Effector memory CD4-positive, alpha-beta T cell (primary cell): ENCODE data around the gene SCAP.

ENCODE experiments used
- DNase-seq, 3 donors: peaks; one replicate each; pipeline ENCODE4 v3.0.0-alpha.2; 2020
- H3K27ac ChIP-seq: 2 replicates; pipeline ENCODE4 v1.7.0; 2013; ENCODE audit warnings: mild to moderate bottlenecking, low read length, moderate library complexity; ENCODE audit not compliant: insufficient read depth, poor library complexity, severe bottlenecking
- H3K27me3 ChIP-seq: replicated peaks from 2 replicates; pipeline ENCODE4 v1.7.0; 2013; ENCODE audit warnings: mild to moderate bottlenecking, low read length; ENCODE audit not compliant: insufficient read depth, control insufficient read depth, poor library complexity, severe bottlenecking
- H3K36me3 ChIP-seq: 2 replicates; pipeline ENCODE4 v1.7.0; 2013; ENCODE audit warnings: mild to moderate bottlenecking, low read length, moderate library complexity; ENCODE audit not compliant: control insufficient read depth, insufficient read depth
- H3K4me1 ChIP-seq: 2 replicates; pipeline ENCODE4 v1.7.0; 2013; ENCODE audit warnings: low read length, mild to moderate bottlenecking; ENCODE audit not compliant: control insufficient read depth, insufficient read depth, poor library complexity, severe bottlenecking
- H3K4me3 ChIP-seq: 2 replicates; pipeline ENCODE4 v1.7.0; 2013; ENCODE audit warnings: low read length, low read depth, mild to moderate bottlenecking; ENCODE audit not compliant: insufficient read depth, poor library complexity, severe bottlenecking
- H3K9me3 ChIP-seq: 2 replicates; pipeline ENCODE4 v1.7.0; 2013; ENCODE audit warnings: mild to moderate bottlenecking, low read length, moderate library complexity; ENCODE audit not compliant: control insufficient read depth

Gene SCAP

GRCh38 chr3:47440131-47440530, 35.6 kb downstream of the SCAP start:
- peaks cover 38% of the 10 kb centered on the region for H3K36me3 ChIP-seq
- no peak overlapping the region for H3K27ac ChIP-seq
- no peaks in the 10 kb centered on the region for H3K9me3 ChIP-seq
- H3K4me1 ChIP-seq = no peaks in the 10 kb centered on the region
- no peaks in the 10 kb centered on the region for H3K27me3 ChIP-seq
- DNase-seq = no peak
- H3K4me3 ChIP-seq = no peak overlapping the region

DNA sequence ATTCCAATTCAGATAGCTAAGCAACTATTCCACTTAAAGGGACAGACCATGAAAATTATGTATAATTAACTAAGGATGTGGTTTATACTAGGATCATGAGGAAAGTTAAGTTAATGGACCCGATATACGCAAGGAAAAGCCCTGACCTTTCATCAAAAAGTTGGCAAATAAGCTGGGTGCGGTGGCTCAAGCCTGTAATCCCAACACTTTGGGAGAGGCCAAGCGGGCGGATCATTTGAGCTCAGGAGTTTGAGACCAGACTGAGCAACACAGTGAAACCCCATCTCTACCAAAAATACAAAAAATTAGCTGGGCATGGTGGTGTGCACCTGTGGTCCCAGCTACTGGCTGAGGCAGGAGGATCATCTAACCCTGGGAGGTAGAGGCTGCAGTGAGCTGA, 39.6 kb downstream of the SCAP start:
- Histone ChIP-seq H3K4me1 (no peaks in the 10 kb centered on the region), H3K9me3 (no peaks in the 10 kb centered on the region), H3K27ac (no peak overlapping the region), H3K36me3 (peaks cover 60% of the 10 kb centered on the region), H3K27me3 (no peaks in the 10 kb centered on the region), H3K4me3 (no peak overlapping the region)
- DNase-seq = no peak

- DNase-seq = no peak
- Histone ChIP-seq H3K9me3 (no peaks in the 10 kb centered on the region), H3K4me3 (no peak overlapping the region), H3K27ac (no peak overlapping the region), H3K4me1 (no peaks in the 10 kb centered on the region), H3K36me3 (peaks cover 55% of the 10 kb centered on the region), H3K27me3 (no peaks in the 10 kb centered on the region)
Measured at GRCh38 chr3:47434849-47435248, 40.9 kb downstream of the SCAP start.

GRCh38 chr3:47433796-47434195, 41.9 kb downstream of the SCAP start:
- Histone ChIP-seq H3K27ac (no peak overlapping the region), H3K36me3 (peaks cover 46% of the 10 kb centered on the region), H3K4me1 (no peaks in the 10 kb centered on the region), H3K27me3 (no peaks in the 10 kb centered on the region), H3K9me3 (no peaks in the 10 kb centered on the region), H3K4me3 (no peak overlapping the region)
- DNase-seq = no peak

- peaks cover 44% of the 10 kb centered on the region for H3K36me3 ChIP-seq
- no peaks in the 10 kb centered on the region for H3K9me3 ChIP-seq
- H3K27ac ChIP-seq = no peak overlapping the region
- no peaks in the 10 kb centered on the region for H3K27me3 ChIP-seq
- H3K4me3 ChIP-seq = no peak overlapping the region
- H3K4me1 ChIP-seq = no peaks in the 10 kb centered on the region
- DNase-seq = no peak
Measured at GRCh38 chr3:47432673-47433072, 43.1 kb downstream of the SCAP start.

DNA sequence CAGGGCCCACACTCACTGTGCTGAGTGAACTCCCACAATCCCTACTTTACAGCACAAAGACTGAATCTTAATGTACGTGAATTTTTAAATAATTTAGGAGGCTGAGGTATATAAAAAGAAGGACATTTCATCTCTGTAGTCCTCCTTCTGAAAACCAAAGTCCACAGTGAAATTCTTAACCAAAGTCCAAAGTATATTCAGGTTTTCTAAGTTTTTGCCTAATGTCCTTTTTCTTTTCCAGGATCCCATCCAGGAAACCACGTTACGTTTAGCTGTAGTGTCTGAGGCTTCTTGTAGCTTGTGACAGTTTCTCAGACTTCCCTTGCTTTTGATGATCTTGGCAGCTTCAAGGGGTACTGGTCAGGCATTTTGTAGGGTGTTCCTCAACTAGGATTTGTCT, 44.5 kb downstream of the SCAP start:
- H3K27ac ChIP-seq = no peak overlapping the region
- H3K36me3 ChIP-seq = peaks cover 53% of the 10 kb centered on the region
- H3K27me3 ChIP-seq = no peaks in the 10 kb centered on the region
- H3K9me3 ChIP-seq = no peaks in the 10 kb centered on the region
- no peaks in the 10 kb centered on the region for H3K4me1 ChIP-seq
- DNase-seq = no peak
- H3K4me3 ChIP-seq = no peak overlapping the region

GRCh38 chr3:47430606-47431005, 45.1 kb downstream of the SCAP start:
- H3K27ac ChIP-seq = no peak overlapping the region
- no peak overlapping the region for H3K4me3 ChIP-seq
- no peaks in the 10 kb centered on the region for H3K9me3 ChIP-seq
- H3K4me1 ChIP-seq = no peaks in the 10 kb centered on the region
- peaks cover 58% of the 10 kb centered on the region for H3K36me3 ChIP-seq
- DNase-seq = no peak
- no peaks in the 10 kb centered on the region for H3K27me3 ChIP-seq

GRCh38 chr3:47429476-47430270, 46.1 kb downstream of the SCAP start:
- H3K9me3 ChIP-seq = no peaks in the 10 kb centered on the region
- DNase-seq = no peak
- no peak overlapping the region for H3K27ac ChIP-seq
- H3K36me3 ChIP-seq = peaks cover 61% of the 10 kb centered on the region
- H3K27me3 ChIP-seq = no peaks in the 10 kb centered on the region
- H3K4me1 ChIP-seq = no peaks in the 10 kb centered on the region
- H3K4me3 ChIP-seq = no peak overlapping the region

DNA sequence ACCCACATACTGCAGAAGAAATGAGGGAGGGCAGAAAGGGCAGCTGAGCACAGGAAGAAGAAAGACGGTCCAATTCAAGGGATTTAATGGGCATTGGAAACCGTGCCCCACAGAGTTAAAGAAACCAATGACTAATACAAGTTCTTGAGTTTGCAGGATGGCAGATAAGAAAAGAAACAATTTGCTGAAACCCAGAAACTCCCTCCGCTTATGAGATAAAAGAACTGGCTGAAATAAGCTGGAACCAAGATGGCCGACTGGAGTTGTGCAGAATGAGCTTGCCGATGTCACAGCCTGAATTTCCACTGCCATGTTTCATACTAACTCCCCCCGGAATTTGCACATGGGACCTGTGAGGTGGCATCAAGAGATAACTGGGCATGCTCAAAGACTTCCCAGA, 47.1 kb downstream of the SCAP start:
- no peaks in the 10 kb centered on the region for H3K27me3 ChIP-seq
- H3K27ac ChIP-seq = no peak overlapping the region
- DNase-seq = no peak
- H3K4me1 ChIP-seq = no peaks in the 10 kb centered on the region
- peaks cover 55% of the 10 kb centered on the region for H3K36me3 ChIP-seq
- no peak overlapping the region for H3K4me3 ChIP-seq
- no peaks in the 10 kb centered on the region for H3K9me3 ChIP-seq

DNA sequence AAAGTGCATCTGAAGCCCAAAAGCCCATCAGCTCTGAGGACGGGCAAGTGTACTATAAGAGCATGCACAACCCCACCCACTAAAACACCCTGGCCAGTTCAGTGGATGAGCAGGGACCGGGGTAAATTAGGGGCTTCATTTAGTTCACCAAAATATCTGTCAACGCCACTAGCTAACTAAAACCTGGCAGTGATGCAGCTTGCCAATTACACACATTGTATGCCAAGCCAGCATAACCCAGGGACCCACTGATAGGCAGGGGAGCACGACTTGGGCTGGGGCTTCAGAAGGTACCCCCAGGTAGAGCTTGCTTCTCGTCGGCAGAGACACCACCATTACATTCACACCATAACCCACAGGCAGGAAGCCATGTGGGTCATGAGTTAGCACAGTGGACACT, 47.9 kb downstream of the SCAP start:
- no peak for DNase-seq
- Histone ChIP-seq H3K27me3 (no peaks in the 10 kb centered on the region), H3K36me3 (peaks cover 49% of the 10 kb centered on the region), H3K4me1 (no peaks in the 10 kb centered on the region), H3K9me3 (no peaks in the 10 kb centered on the region), H3K4me3 (no peak overlapping the region), H3K27ac (no peak overlapping the region)
